ENCODE data around the gene CHRM5.

The CHRM5 gene

GRCh38 chr15:33968224-33968623, at the start of gene CHRM5:
Gene CHRM5, plus strand, starts transcription at chr15:33968497. Its CDS starts 94,221 bp downstream, at chr15:34062718.
- TF ChIP-seq CTCF (IDR thresholded peaks at IDR 0.05; ENCODE audit: low read depth, low read length, missing control alignments), result no peak
- no peak for DNase-seq (ENCODE audit: low read depth)

GRCh38 chr15:33923446-33923845, 44.9 kb upstream of the CHRM5 start:
- DNase-seq (ENCODE audit: low read depth), result no peak
- TF ChIP-seq CTCF (IDR thresholded peaks at IDR 0.05; ENCODE audit: low read depth, low read length, missing control alignments), result no peak
- no peak overlapping the region for H3K4me3 ChIP-seq (ENCODE audit: low read depth, low read length)

More at GRCh38 chr15:33968224-33968623, at the start of gene CHRM5:
- no peak within 1 kb of the TSS for H3K4me3 ChIP-seq (ENCODE audit: low read depth, low read length)

- no peak for TF ChIP-seq CTCF (IDR thresholded peaks at IDR 0.05; ENCODE audit: low read depth, low read length, missing control alignments)
- no peak for DNase-seq (ENCODE audit: low read depth)
- no peak overlapping the region for H3K4me3 ChIP-seq (ENCODE audit: low read depth, low read length)
Measured at GRCh38 chr15:33926260-33926659, 42.0 kb upstream of the CHRM5 start.

- DNase-seq (ENCODE audit: low read depth), result no peak
- no peak for TF ChIP-seq CTCF (IDR thresholded peaks at IDR 0.05; ENCODE audit: low read depth, low read length, missing control alignments)
- H3K4me3 ChIP-seq (ENCODE audit: low read depth, low read length), result no peak overlapping the region
Measured at GRCh38 chr15:33932734-33933133, 35.6 kb upstream of the CHRM5 start.

- no peak for TF ChIP-seq CTCF (IDR thresholded peaks at IDR 0.05; ENCODE audit: low read depth, low read length, missing control alignments)
- no peak overlapping the region for H3K4me3 ChIP-seq (ENCODE audit: low read depth, low read length)
- DNase-seq (ENCODE audit: low read depth), result no peak
Measured at GRCh38 chr15:33934396-33934795, 33.9 kb upstream of the CHRM5 start.

- no peak for TF ChIP-seq CTCF (IDR thresholded peaks at IDR 0.05; ENCODE audit: low read depth, low read length, missing control alignments)
- DNase-seq (ENCODE audit: low read depth), result no peak
- no peak overlapping the region for H3K4me3 ChIP-seq (ENCODE audit: low read depth, low read length)
Measured at GRCh38 chr15:33934921-33935320, 33.4 kb upstream of the CHRM5 start.

- H3K4me3 ChIP-seq (ENCODE audit: low read depth, low read length), result no peak overlapping the region
- no peak for DNase-seq (ENCODE audit: low read depth)
- TF ChIP-seq CTCF (IDR thresholded peaks at IDR 0.05; ENCODE audit: low read depth, low read length, missing control alignments), result no peak
Measured at GRCh38 chr15:33941279-33942063, 26.8 kb upstream of the CHRM5 start.
